Amniotic stem cell (primary cell): ENCODE data around the gene NAALADL2.
"Not testable (repeated sequence)": the region's sequence is repeated elsewhere in the genome, so short reads cannot be mapped to it uniquely, and the experiment has no call there.

Experiments used
- DNase-seq: peaks from one replicate; lab custom pipeline; 2025; lab: John Stamatoyannopoulos, UW

The NAALADL2 gene

GRCh38 chr3:175591375-175591774 is 732.2 kb downstream of the NAALADL2 start:
- DNase-seq, result no peak

GRCh38 chr3:175593331-175593730 is 734.2 kb downstream of the NAALADL2 start:
- no peak for DNase-seq

- no peak for DNase-seq
Observed at GRCh38 chr3:175598740-175599139, 739.6 kb downstream of the NAALADL2 start.

GRCh38 chr3:175601521-175601920 is 742.4 kb downstream of the NAALADL2 start:
- no peak for DNase-seq

- no peak for DNase-seq
Observed at GRCh38 chr3:175605851-175606250, 746.7 kb downstream of the NAALADL2 start.

GRCh38 chr3:175606650-175607318 is 747.6 kb downstream of the NAALADL2 start:
- DNase-seq, result no peak

GRCh38 chr3:175608356-175608755 is 749.2 kb downstream of the NAALADL2 start:
- no peak for DNase-seq

- DNase-seq, result no peak
Observed at GRCh38 chr3:175608911-175609310, 749.8 kb downstream of the NAALADL2 start.

- DNase-seq, result no peak
Observed at GRCh38 chr3:175612487-175613196, 753.5 kb downstream of the NAALADL2 start.

- DNase-seq, result not testable (repeated sequence)
Observed at GRCh38 chr3:175614107-175614506, 755.0 kb downstream of the NAALADL2 start.

- DNase-seq, result no peak
Observed at GRCh38 chr3:175617247-175617646, 758.1 kb downstream of the NAALADL2 start.

GRCh38 chr3:175619369-175619768 is 760.2 kb downstream of the NAALADL2 start:
- DNase-seq, result no peak

GRCh38 chr3:175620093-175620492 is 761.0 kb downstream of the NAALADL2 start:
- DNase-seq, result no peak

GRCh38 chr3:175620532-175620931 is 761.4 kb downstream of the NAALADL2 start:
- DNase-seq, result no peak

GRCh38 chr3:175640958-175641357 is 781.8 kb downstream of the NAALADL2 start:
- DNase-seq, result no peak

GRCh38 chr3:175646865-175647264 is 787.7 kb downstream of the NAALADL2 start:
- DNase-seq, result no peak

GRCh38 chr3:175648899-175649298 is 789.8 kb downstream of the NAALADL2 start:
- DNase-seq, result no peak

GRCh38 chr3:175651716-175652115 is 792.6 kb downstream of the NAALADL2 start:
- DNase-seq, result no peak

GRCh38 chr3:175655351-175655750 is 796.2 kb downstream of the NAALADL2 start:
- DNase-seq, result no peak

GRCh38 chr3:175656461-175656860 is 797.3 kb downstream of the NAALADL2 start:
- DNase-seq, result no peak

GRCh38 chr3:175659670-175660350 is 800.7 kb downstream of the NAALADL2 start:
- DNase-seq, result no peak

GRCh38 chr3:175662815-175663214 is 803.7 kb downstream of the NAALADL2 start:
- DNase-seq, result no peak

GRCh38 chr3:175664911-175665310 is 805.8 kb downstream of the NAALADL2 start:
- no peak for DNase-seq
